COLO668 (cell line): ENCODE data around the gene SIRT7.
"Not testable (repeated sequence)": the region's sequence is repeated elsewhere in the genome, so short reads cannot be mapped to it uniquely, and the experiment has no call there.

ENCODE experiments used
- DNase-seq: peaks from one replicate; lab custom pipeline; 2025; ENCODE audit not compliant: unreplicated experiment; lab: John Stamatoyannopoulos, UW

SIRT7 gene

GRCh38 chr17:81955058-81955681 lies 37.2 kb upstream of the SIRT7 start:
- no peak for DNase-seq

GRCh38 chr17:81954131-81955057 lies 36.4 kb upstream of the SIRT7 start:
- DNase-seq: no peak

- not testable (repeated sequence) for DNase-seq
Observed at GRCh38 chr17:81953443-81953842, 35.5 kb upstream of the SIRT7 start.

GRCh38 chr17:81952792-81953228 lies 34.8 kb upstream of the SIRT7 start:
- no peak for DNase-seq

- no peak for DNase-seq
Observed at GRCh38 chr17:81951785-81952684, 34.1 kb upstream of the SIRT7 start.

GRCh38 chr17:81950501-81950900 lies 32.5 kb upstream of the SIRT7 start:
- no peak for DNase-seq

- DNase-seq: peak; percentile 15
Observed at GRCh38 chr17:81948635-81949378, 30.8 kb upstream of the SIRT7 start.

GRCh38 chr17:81947189-81947588 lies 29.2 kb upstream of the SIRT7 start, which contains the start of gene MYADML2:
Gene MYADML2, minus strand, starts transcription at chr17:81947233. Its CDS starts 5,492 bp downstream, at chr17:81941741.
- no peak for DNase-seq

- no peak for DNase-seq
Observed at GRCh38 chr17:81944858-81945257, 26.9 kb upstream of the SIRT7 start.

GRCh38 chr17:81942167-81942553 lies 24.2 kb upstream of the SIRT7 start:
- no peak for DNase-seq

- DNase-seq: peak; percentile 42
Observed at GRCh38 chr17:81941484-81942166, 23.6 kb upstream of the SIRT7 start.

- DNase-seq: no peak
Observed at GRCh38 chr17:81940538-81941483, 22.8 kb upstream of the SIRT7 start.

GRCh38 chr17:81939881-81940385 lies 22.0 kb upstream of the SIRT7 start:
- no peak for DNase-seq

GRCh38 chr17:81939218-81939617 lies 21.2 kb upstream of the SIRT7 start:
- no peak for DNase-seq

GRCh38 chr17:81935709-81936084 lies 17.7 kb upstream of the SIRT7 start:
- DNase-seq: no peak

GRCh38 chr17:81934850-81935708 lies 17.1 kb upstream of the SIRT7 start:
- no peak for DNase-seq

GRCh38 chr17:81934098-81934757 lies 16.3 kb upstream of the SIRT7 start:
- no peak for DNase-seq
